Activated T-cell treated with anti-CD3 and anti-CD28 coated beads, Interleukin-2, amount 50 U/mL, for 48 hours (primary cell): ENCODE measurements around the gene FANCE.
"Not testable (repeated sequence)": the region's sequence is repeated elsewhere in the genome, so short reads cannot be mapped to it uniquely, and the experiment has no call there.

ENCODE experiments used
- DNase-seq, 2 experiments: peaks; one replicate each; pipeline ENCODE4 v3.0.0-alpha.2; 2020

Gene FANCE

DNA sequence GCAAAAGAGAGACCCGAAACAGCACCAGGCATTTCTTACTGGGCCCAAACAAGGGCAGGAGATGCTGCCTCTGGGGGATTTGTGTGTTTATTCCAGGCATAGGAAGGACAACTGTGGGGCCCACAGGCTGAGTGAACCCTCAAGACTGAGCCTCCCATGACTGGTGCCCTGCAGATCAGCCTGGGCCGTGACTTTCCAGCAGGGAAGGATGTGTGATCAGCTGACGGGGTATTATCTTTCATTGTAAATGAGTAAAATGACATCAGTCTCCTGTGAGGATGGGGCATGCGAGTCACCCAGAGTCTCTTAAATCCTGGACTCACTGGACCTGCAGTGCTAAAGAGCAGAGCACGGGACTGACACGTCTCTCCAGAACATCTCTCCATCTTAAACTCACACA, 48.6 kb downstream of the FANCE start:
- no peak for DNase-seq

DNA sequence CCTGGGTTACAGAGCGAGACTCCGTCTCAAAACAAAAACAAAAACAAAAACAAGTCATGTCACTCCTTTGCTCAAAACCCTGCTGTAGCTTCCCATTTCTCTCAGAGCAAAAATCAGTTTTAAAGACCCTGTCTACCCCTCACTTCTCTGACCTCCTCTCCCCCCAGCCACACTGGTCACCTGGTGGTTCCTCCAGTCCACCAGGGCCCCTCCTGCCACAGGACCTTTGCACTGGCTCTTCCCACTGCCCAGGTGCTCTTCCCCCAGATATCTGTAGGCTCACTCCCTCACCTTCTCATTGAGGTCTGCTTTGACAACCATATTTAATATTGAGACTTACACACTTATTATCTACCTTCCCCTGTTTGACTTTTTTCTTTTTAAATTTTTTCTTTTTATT, 49.6 kb downstream of the FANCE start:
- no peak for DNase-seq

DNA sequence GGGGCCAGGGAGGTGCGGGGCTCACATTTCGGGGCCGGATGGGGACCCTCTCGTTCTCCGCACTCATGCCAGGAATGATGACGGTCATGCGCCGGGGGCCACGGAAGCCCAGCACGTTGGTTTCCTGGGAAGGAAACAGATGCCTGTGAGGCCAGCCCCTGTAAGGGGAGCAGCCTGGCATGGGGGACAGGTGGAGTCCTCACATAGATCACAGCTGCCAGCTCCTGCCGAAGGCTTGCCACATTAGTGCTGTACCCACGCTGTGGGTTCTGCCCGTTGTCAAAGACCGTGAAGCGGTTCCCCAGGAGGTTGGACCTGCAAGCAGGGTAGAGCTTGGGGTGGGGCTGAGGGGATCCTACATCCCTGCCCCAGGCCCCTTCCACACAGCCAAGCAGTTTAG, 51.4 kb downstream of the FANCE start:
- no peak for DNase-seq

DNA sequence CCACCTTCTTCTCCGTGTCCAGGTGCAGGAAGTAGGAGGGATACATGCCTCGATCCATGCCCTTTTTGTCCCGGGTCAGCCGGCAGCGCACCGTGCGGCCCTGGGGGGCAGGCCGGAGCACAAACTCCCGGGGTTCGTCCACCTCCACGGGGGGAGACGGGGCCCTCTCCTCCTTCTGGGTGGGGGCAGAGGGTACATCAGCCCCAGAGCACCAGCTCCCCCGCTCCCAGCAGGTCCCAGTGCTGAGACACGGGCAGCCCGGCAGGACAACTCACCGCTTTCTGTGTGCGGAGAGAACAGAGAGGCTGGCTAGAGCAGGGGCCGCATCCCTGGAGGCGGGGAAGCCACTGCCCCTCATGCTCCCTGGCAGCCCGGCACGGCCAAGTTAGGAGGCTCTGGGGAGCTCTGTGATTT, 53.9 kb downstream of the FANCE start:
- no peak for DNase-seq

DNA sequence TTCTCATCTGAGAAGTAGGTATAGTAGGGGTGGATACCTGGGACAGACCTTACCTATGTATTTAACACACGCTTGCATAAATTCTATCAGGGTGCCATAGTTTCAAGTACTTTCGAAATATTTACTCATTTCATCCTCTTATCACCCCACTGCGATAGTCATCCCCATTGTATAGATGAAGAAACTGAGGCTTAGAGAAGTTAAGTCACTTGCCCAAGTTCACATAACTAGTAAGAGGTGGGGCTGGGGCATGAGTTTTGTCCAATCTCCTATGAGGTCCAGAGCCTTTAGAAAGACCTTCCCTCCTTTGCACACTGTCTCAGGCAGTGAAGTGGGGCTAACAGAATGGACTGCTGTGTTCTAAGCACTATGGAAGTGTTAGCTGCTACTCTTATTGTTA, 54.4 kb downstream of the FANCE start:
- DNase-seq: no peak

DNA sequence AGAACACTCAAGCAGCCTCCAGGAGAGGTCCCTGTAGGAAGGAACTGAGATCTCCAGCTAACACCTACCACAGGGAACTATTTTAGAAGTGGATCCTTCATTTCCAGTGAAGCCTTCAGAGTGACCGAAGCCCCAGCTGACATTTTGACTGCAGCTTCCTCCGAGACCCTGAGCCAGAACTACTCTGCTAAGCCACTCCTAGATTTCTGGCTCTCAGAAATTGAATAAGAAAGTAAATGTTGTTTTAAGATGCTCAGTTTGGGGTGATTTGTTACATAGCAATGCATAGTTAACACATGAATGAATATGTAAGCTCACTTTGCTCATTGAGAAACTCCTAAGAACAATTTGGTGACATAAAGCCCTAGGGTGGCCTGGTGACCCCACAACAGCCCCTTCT, 55.1 kb downstream of the FANCE start:
- DNase-seq: no peak

DNA sequence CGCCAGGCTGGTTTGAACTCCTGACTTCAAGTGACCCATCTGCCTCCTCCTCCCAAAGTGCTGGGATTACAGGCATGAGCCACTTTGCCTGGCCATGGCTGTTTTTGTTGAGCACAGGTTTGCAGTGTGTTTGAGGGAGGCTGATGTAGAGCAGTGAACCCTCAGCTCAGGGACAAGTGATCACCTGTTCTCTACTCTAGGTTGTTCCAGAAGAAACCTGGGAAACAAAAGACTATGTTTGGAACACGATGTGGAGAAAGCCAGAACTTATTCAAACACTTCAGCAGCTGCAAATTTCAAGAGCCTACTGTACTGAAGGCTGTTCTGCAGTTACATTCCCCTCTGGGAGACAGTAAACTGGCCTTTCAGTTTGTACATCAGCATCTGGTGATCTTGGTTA, 55.9 kb downstream of the FANCE start:
- no peak for DNase-seq

DNA sequence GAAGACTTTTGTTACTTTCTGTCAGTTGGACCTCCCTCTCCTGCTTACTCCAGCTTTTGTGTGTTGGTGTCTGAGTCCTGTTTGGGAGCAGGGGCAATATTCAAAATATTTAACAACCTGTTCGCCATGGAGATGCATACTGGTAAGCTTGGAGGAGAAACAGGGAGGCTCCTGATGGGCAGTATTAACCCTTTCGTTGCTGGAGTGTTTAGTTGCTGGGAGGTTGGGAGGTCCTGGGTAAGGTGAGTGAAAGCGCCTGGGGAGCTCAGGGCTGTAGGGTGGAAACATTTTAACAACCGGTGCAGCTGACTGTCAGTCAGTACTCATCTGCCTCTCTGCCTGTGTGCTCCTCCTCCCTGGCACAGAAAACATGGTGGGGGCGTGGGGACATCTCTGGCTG, 56.4 kb downstream of the FANCE start:
- DNase-seq: no peak

DNA sequence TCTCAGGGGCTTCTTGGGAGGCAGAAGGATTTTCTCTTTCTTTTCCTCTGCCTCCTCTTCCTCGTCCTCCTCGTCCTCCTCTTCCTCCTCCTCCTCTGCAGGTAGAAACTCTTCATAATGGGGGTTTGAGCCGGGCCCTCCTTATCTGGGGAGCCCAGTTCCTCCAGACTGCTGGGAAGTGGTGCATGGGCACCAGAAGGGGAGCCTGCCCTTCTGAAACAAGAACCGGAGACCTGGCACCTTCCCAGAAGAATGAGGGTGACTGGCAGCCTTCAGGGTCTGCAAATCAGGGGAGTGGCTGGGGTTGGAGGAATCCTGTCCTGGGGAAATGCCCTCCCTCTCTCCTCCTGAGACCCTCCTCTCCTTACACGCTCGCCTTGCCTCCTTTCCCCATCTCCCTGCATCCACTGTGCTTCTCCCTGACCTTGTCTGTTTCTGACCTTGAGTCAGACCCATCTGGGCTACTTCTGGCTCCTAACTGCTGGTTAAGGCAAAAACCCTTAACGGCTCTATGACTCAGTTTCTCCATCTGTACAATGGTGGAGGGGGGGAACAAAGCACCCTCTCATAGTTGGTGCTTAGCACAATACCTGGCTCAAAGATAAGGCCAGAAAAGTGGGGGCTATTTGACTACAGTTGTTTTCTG, 58.9 kb downstream of the FANCE start:
- no peak for DNase-seq

DNA sequence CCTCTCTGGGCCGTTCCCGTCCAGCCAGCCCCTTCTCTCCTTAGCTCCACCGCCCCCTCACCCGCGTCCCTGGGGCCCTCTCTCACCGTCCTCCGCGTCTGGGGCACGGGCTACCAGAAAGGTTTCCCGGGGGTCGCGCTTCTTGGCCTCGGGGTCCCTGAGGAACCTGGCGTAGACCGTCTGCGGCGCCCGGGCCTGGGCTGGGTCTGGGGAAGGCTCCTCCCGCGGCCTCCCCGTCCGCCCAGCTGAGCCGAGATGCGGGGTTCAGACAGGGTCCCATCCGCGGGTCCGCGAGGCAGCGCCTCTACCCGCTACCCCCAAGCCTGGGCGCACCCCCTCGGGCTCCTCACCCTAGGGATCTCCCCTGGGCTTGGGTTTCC, 59.4 kb downstream of the FANCE start:
- DNase-seq: no peak

DNA sequence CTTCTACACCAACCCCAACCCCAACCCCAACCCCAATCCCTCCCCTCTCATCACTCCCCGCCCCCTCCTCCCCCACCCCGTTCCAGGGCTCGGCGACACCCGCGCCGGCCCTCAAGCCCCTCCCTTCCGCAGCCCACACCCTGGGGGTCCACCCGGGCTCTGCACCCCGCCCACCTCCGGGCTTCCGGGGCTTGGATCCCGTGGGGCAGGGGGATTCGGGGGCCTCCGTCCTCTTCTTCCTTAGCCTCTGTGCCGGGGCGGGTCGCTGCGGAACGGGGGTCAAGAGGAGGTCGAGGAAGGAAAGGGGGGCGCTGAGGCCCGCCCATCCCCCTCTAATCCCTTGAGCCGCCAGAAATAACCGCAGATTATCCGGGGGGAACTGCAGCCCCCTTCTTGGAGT, 59.9 kb downstream of the FANCE start:
- DNase-seq: no peak

DNA sequence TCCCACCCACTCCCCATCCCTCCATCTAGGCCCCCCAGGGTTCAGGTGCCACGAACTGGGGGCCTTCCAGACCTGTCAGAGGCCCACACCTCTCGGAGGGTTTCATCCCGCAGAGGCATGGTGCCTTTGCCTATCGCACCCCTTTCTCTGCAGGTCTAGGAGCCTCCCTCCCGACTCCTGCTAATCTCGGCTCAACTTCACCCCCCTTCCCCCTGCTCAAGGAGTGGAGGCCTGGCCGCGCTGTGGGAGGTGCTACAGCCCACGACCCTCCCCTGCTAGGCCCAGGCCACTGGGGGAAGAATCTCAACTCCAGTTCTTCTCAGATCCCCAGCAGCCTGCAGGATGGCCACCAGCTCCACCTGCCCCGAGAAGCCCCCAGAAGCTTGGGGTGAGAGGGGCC, 60.6 kb downstream of the FANCE start, which contains the start of gene TULP1:
TSS of gene TULP1 (minus strand) at position 157 of the 400 bp plus-strand sequence. CDS start at position 119, 38 bp downstream.
- no peak for DNase-seq

DNA sequence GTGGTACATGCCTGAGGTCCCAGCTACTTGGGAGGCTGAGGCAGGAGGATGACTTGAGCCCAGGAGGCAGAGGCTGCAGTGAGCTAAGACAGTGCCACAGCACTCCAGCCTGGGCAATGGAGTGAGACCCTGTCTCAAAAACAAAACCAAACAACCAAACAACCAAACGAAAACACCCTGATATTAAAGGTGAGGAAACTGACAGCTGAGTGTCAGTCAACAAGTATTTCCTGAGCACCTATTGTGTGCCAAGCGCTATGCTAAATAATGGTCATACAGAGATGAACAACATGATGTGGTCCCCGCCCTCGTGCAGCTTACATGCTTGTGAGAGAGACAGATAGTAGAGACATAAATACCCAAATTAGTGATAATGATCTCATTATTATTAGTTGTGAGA, 62.4 kb downstream of the FANCE start:
- no peak for DNase-seq

DNA sequence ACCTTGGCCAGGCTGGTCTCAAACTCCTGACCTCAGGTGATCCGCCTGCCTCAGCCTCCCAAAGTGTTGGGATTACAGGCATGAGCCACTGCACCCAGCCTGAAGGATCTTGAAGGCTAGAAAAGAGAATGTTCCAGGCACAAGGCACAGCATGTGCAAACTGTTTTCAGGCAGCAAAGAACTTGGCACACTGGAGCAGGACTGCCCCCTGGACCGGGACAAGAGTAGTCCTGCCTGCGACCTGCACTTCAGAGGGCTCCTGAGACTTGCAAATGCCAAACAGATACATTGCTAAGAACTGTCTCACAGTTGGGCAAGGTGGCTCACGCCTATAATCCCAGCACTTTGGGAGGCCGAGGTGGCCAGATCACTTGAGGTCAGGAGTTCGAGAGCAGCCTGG, 63.8 kb downstream of the FANCE start:
- DNase-seq: not testable (repeated sequence)
